HepG2 (cell line): Measurements from ENCODE around the gene GP2. TPM values are rescaled to one million over a fixed set of nuclear protein-coding genes. Genes with fewer than 3 reads are reported as not detected.

ENCODE experiments used
- ATAC-seq: fragments of 200-7000 bp; cut with Tn5 transposase; 3 replicates; pipeline ENCODE4 v1.9.1; 2020; ENCODE audit warnings: mild to moderate bottlenecking, moderate library complexity
- BruUV-seq: library from RNA; stranded (reverse); fragments of 400-500 nt; replicated peaks from 2 replicates; lab custom pipeline; 2021; lab: Mats Ljungman, UMichigan
- CTCF ChIA-PET: fragments of 300-600 bp; formaldehyde crosslinking; extraction: SDS; loops from one replicate; lab custom pipeline; 2021; ENCODE audit warnings: low total read pairs, inconsistent platforms, low intra/inter-chr PET ratio; lab: Yijun Ruan, JAX
- POLR2A ChIA-PET: fragments of 350-600 bp; sonication (Branson Sonifier 250); formaldehyde crosslinking; loops from one replicate; lab custom pipeline; 2020; ENCODE audit warnings: antibody characterized with exemption, inconsistent platforms; lab: Yijun Ruan, JAX
- DNase-seq: peaks from one replicate; pipeline ENCODE4 v3.0.0-alpha.2; 2015; ENCODE audit warnings: low spot score
- FAIRE-seq: peaks from 3 replicates; lab custom pipeline; 2011; peaks lifted over from hg19 to GRCh38; lab: Jason Lieb, UNC
- H2AFZ ChIP-seq: one replicate; pipeline ENCODE4 v1.6.1; 2011; ENCODE audit warnings: low read length, inconsistent platforms
- H3K27ac ChIP-seq: fragments of 300-600 bp; 3 replicates; pipeline ENCODE4 v1.8.0; 2011; ENCODE audit warnings: mixed run types, mild to moderate bottlenecking, mixed read lengths, low read length, inconsistent platforms; ENCODE audit not compliant: insufficient read depth; ENCODE audit errors: extremely low read length
- H3K27me3 ChIP-seq, 2 experiments: fragments of 200-600 bp in 1 of 2; 2 replicates in 1 of 2; 3 replicates in 1 of 2; pipeline versions ENCODE4 v1.6.0 to v1.8.0; 2011; ENCODE audit warnings: low read length in 2 of 2, mild to moderate bottlenecking in 2 of 2, moderate library complexity in 2 of 2, inconsistent platforms in 1 of 2; ENCODE audit not compliant: insufficient read depth in 2 of 2, control insufficient read depth in 1 of 2
- H3K36me3 ChIP-seq, 2 experiments: fragments of 200-600 bp in 1 of 2; replicated peaks in 1 of 2; 2 replicates in 1 of 2; 3 replicates in 1 of 2; pipeline versions ENCODE4 v1.5.1 to v1.8.0; 2011; ENCODE audit warnings: low read length in 2 of 2, inconsistent platforms in 1 of 2; ENCODE audit not compliant: insufficient read depth in 2 of 2, control insufficient read depth in 1 of 2
- H3K4me1 ChIP-seq: 2 replicates; pipeline ENCODE4 v1.5.1; 2012; ENCODE audit warnings: low read length, inconsistent platforms; ENCODE audit not compliant: insufficient read depth
- H3K4me2 ChIP-seq: 2 replicates; pipeline ENCODE4 v1.6.0; 2011; ENCODE audit warnings: low read depth, low read length, inconsistent platforms
- H3K4me3 ChIP-seq, 3 experiments: fragments of 200-600 bp in 1 of 3; sonication (generic), shearing (Covaris generic) in 1 of 3; replicated peaks in 1 of 3; 2 replicates each; pipeline ENCODE4 v1.5.1; 2011 to 2016; ENCODE audit warnings: low read length in 3 of 3, inconsistent platforms in 2 of 3, low read depth in 2 of 3, mild to moderate bottlenecking in 2 of 3, control low read depth in 1 of 3, mixed read lengths in 1 of 3; ENCODE audit not compliant: insufficient read depth in 1 of 3
- H3K79me2 ChIP-seq: one replicate; pipeline ENCODE4 v1.6.1; 2011; ENCODE audit warnings: low read length, inconsistent platforms; ENCODE audit not compliant: insufficient read depth
- H3K9ac ChIP-seq: 2 replicates; pipeline ENCODE4 v1.6.0; 2011; ENCODE audit warnings: mild to moderate bottlenecking, low read depth, low read length, inconsistent platforms; ENCODE audit not compliant: insufficient read depth
- H3K9me3 ChIP-seq: 2 replicates; pipeline ENCODE4 v1.5.1; 2012; ENCODE audit warnings: mild to moderate bottlenecking, low read length
- H4K20me1 ChIP-seq: 2 replicates; pipeline ENCODE4 v1.6.0; 2011; ENCODE audit warnings: inconsistent platforms, mild to moderate bottlenecking, low read length, moderate library complexity; ENCODE audit not compliant: insufficient read depth
- JUNB ChIP-seq: sonication (generic); formaldehyde crosslinking; IDR thresholded peaks from 2 replicates; pipeline ENCODE4 v1.8.0; 2022; ENCODE audit warnings: missing genetic modification reagents, mild to moderate bottlenecking, borderline replicate concordance
- NR2F1 ChIP-seq, 2 experiments: fragments of 450-650 bp in 1 of 2; formaldehyde crosslinking in 1 of 2; IDR thresholded peaks; 2 replicates each; pipeline versions ENCODE4 v1.5.0 to v1.6.1; 2016 to 2020; ENCODE audit warnings: mild to moderate bottlenecking in 1 of 2, missing compliant biosample characterization in 1 of 2, missing genetic modification reagents in 1 of 2, moderate library complexity in 1 of 2
- RELA ChIP-seq: sonication (generic); formaldehyde crosslinking; IDR thresholded peaks from 2 replicates; pipeline ENCODE4 v1.4.0; 2020; ENCODE audit warnings: missing genetic modification reagents
- SETDB1 ChIP-seq: sonication (generic); formaldehyde crosslinking; IDR thresholded peaks from 2 replicates; pipeline ENCODE4 v1.5.1; 2020; ENCODE audit warnings: missing genetic modification reagents, mild to moderate bottlenecking, borderline replicate concordance
- SIX1 ChIP-seq: sonication (generic); formaldehyde crosslinking; IDR thresholded peaks from 2 replicates; pipeline ENCODE4 v1.4.0; 2020; ENCODE audit warnings: missing genetic modification reagents, borderline replicate concordance
- SNAPC5 ChIP-seq: sonication (generic); formaldehyde crosslinking; IDR thresholded peaks from 2 replicates; pipeline ENCODE4 v1.8.1; 2023; ENCODE audit warnings: mild to moderate bottlenecking, missing genetic modification reagents, borderline replicate concordance
- ZNF556 ChIP-seq: sonication (generic); formaldehyde crosslinking; IDR thresholded peaks from 2 replicates; pipeline ENCODE4 v1.4.0; 2020; ENCODE audit warnings: mild to moderate bottlenecking, missing genetic modification reagents, borderline replicate concordance
- ZNF768 ChIP-seq: sonication (generic); formaldehyde crosslinking; IDR thresholded peaks from 2 replicates; pipeline ENCODE4 v1.4.0; 2020; ENCODE audit warnings: missing genetic modification reagents
- WGBS: methylation state at CpG from one replicate; pipeline ENCODE4 v1.1.6; 2017; ENCODE audit warnings: low lambda C conversion rate; 5-methylcytosine and 5-hydroxymethylcytosine counted together
- in situ Hi-C: cut with HindIII; loops from 2 replicates; pipeline ENCODE4 v1.10.0; 2017; ENCODE audit warnings: low pct_unique_long_range_greater_than_20kb; ENCODE audit not compliant: extremely low pct_ligation_motif_present
- intact Hi-C: fragments of 100-400 bp; cut with micrococcal nuclease; formaldehyde crosslinking; loops from one replicate; pipeline ENCODE4 v1.10.0; 2022; ENCODE audit not compliant: unreplicated experiment
- polyA plus RNA-seq, 8 experiments: library from polyadenylated mRNA; depleted of rRNA in 3 of 8; stranded (reverse) in 7 of 8; unstranded in 1 of 8; fragments of >200 nt; fragmentation: Illumina TruSeq in 4 of 8; extraction: Trizol in 4 of 8; gene quantifications; 2 replicates each; pipeline versions ENCODE4 v1.2.1 to v1.2.3, GENCODE V29; 2011 to 2016; ENCODE audit warnings: low read depth in 4 of 8, missing spikeins in 1 of 8, mixed read lengths in 1 of 8; ENCODE audit not compliant: insufficient read depth in 1 of 8
- total RNA-seq, 5 experiments: library from RNA; depleted of rRNA; stranded (reverse); fragments of >200 nt; fragmentation: Illumina TruSeq; extraction: Trizol; gene quantifications; 2 replicates each; pipeline ENCODE4 v1.2.3, GENCODE V29; 2016; ENCODE audit warnings: low read depth in 1 of 5

Gene GP2
- total and polyA plus RNA-seq, 2 of the 13 experiments (the other 11 are each of a cell fraction or from before 2014, with no cell fraction given): 0.15 to 0.69 TPM

GRCh38 chr16:20349615-20350014, 22.3 kb upstream of the GP2 start:
- in situ Hi-C loops: no loop called here
- Histone ChIP-seq H3K9me3 (no peaks in the 10 kb centered on the region), H3K79me2 (no peaks in the 10 kb centered on the region), H3K9ac (no peak overlapping the region)
- TF ChIP-seq SIX1 (CRISPR knock-in tag): no peak
- TF ChIP-seq NR2F1 (CRISPR knock-in tag; IDR thresholded peaks at IDR 0.05): no peak
- no peak for TF ChIP-seq SNAPC5 (CRISPR knock-in tag)
- no peak for TF ChIP-seq ZNF556 (CRISPR knock-in tag)
- TF ChIP-seq ZNF768 (CRISPR knock-in tag): no peak
- TF ChIP-seq JUNB: no peak
- TF ChIP-seq RELA (CRISPR knock-in tag): no peak
- TF ChIP-seq SETDB1 (CRISPR knock-in tag): no peak
- TF ChIP-seq, all 625 proteins: peak for 0
- Histone ChIP-seq H3K27ac (no peak overlapping the region), H3K4me3 (no peak overlapping the region), H3K27me3 (no peaks in the 10 kb centered on the region), H2AFZ (no peak overlapping the region), H3K36me3 (no peaks in the 10 kb centered on the region), H4K20me1 (no peaks in the 10 kb centered on the region), H3K4me2 (no peak overlapping the region), H3K4me1 (peaks cover 9% of the 10 kb centered on the region)
- no peak for FAIRE-seq
- no peak for DNase-seq
- no peak for ATAC-seq
- CTCF ChIA-PET: no interaction called here
- POLR2A ChIA-PET: no interaction called here
- WGBS: 77% methylated on average over 6 of the region's 6 CpGs
- intact Hi-C loops: no loop called here
- no TSS peak for BruUV-seq
